Measurements from ENCODE around the gene USP17L10.
"Not testable (repeated sequence)": the region's sequence is repeated elsewhere in the genome, so short reads cannot be mapped to it uniquely, and the experiment has no call there.

DNA sequence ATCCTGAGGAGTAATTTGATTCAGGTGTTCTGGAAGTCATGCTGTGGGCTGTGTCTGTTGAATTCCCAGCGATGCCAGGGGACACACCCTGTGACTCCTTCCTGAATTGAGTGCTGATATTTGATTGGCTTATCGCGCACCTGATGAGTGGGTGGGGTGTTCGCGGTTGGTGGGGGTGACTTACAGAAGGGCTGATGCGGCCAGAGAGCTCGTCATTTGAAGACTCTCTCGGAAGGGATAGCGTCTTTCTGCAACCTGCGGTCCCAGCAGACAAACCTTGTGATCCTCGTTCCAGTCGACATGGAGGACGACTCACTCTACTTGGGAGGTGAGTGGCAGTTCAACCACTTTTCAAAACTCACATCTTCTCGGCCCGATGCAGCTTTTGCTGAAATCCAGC, 23.6 kb downstream of the USP17L10 start, which contains the start of gene USP17L15:
- TF ChIP-seq, protein P1, sequence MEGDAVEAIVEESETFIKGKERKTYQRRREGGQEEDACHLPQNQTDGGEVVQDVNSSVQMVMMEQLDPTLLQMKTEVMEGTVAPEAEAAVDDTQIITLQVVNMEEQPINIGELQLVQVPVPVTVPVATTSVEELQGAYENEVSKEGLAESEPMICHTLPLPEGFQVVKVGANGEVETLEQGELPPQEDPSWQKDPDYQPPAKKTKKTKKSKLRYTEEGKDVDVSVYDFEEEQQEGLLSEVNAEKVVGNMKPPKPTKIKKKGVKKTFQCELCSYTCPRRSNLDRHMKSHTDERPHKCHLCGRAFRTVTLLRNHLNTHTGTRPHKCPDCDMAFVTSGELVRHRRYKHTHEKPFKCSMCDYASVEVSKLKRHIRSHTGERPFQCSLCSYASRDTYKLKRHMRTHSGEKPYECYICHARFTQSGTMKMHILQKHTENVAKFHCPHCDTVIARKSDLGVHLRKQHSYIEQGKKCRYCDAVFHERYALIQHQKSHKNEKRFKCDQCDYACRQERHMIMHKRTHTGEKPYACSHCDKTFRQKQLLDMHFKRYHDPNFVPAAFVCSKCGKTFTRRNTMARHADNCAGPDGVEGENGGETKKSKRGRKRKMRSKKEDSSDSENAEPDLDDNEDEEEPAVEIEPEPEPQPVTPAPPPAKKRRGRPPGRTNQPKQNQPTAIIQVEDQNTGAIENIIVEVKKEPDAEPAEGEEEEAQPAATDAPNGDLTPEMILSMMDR (IDR thresholded peaks at IDR 0.05), result not testable (repeated sequence)
- not testable (repeated sequence) for TF ChIP-seq REST (IDR thresholded peaks at IDR 0.05; ENCODE audit: insufficient read depth in 1 of 2, low read depth in 2 of 2, low read length in 1 of 2)
